ENCODE measurements around the gene CHN2.

- TF ChIP-seq CTCF (IDR thresholded peaks at IDR 0.05) = no peak
- no peak for TF ChIP-seq EZH2 (IDR thresholded peaks at IDR 0.05)
- TF ChIP-seq EZH2phosphoT487 (IDR thresholded peaks at IDR 0.05) = no peak
These were observed 295.6 kb downstream of the CHN2 start for GRCh38 chr7:29490094-29490607.
